Neutrophil (primary cell): ENCODE results near the gene CDRT4.

Source experiments
- H3K27ac ChIP-seq: fragments of 200-600 bp; sonication (generic); 2 replicates; pipeline ENCODE4 v1.5.1; 2016; ENCODE audit warnings: mild to moderate bottlenecking, moderate library complexity
- H3K27me3 ChIP-seq: fragments of 200-600 bp; sonication (generic); 2 replicates; pipeline ENCODE4 v1.6.0; 2016; ENCODE audit warnings: mild to moderate bottlenecking
- H3K36me3 ChIP-seq: fragments of 200-600 bp; sonication (generic); 2 replicates; pipeline ENCODE4 v1.5.1; 2017
- H3K4me1 ChIP-seq, 2 experiments: fragments of 200-600 bp in 1 of 2; sonication (generic) in 1 of 2; 1 replicate in 1 of 2; 2 replicates in 1 of 2; pipeline versions ENCODE4 v1.5.1 to v1.6.1; 2013 to 2016; ENCODE audit warnings: low read depth in 1 of 2, low read length in 1 of 2, mild to moderate bottlenecking in 1 of 2, moderate library complexity in 1 of 2; ENCODE audit not compliant: control insufficient read depth in 1 of 2, insufficient read depth in 1 of 2
- H3K4me3 ChIP-seq, 2 experiments: fragments of 200-600 bp in 1 of 2; sonication (generic) in 1 of 2; 1 replicate in 1 of 2; 2 replicates in 1 of 2; pipeline ENCODE4 v1.5.1; 2013 to 2016; ENCODE audit warnings: low read depth in 1 of 2, low read length in 1 of 2, mild to moderate bottlenecking in 1 of 2, moderate library complexity in 1 of 2
- H3K9me3 ChIP-seq: fragments of 200-600 bp; sonication (generic); 2 replicates; pipeline ENCODE4 v1.5.1; 2016
- CTCF ChIP-seq: fragments of 200-600 bp; sonication (generic); IDR thresholded peaks from 2 replicates; pipeline ENCODE4 v1.5.1; 2016; ENCODE audit warnings: antibody characterized with exemption

The CDRT4 gene

GRCh38 chr17:15493693-15494035, 26.2 kb upstream of the CDRT4 start:
- Histone ChIP-seq H3K27me3 (no peaks in the 10 kb centered on the region), H3K27ac (no peak overlapping the region), H3K4me3 (no peak overlapping the region), H3K9me3 (no peaks in the 10 kb centered on the region), H3K4me1 (no peaks in the 10 kb centered on the region), H3K36me3 (no peaks in the 10 kb centered on the region)
- no peak for TF ChIP-seq CTCF

GRCh38 chr17:15492791-15493692, 25.6 kb upstream of the CDRT4 start:
- TF ChIP-seq CTCF, result no peak

DNA sequence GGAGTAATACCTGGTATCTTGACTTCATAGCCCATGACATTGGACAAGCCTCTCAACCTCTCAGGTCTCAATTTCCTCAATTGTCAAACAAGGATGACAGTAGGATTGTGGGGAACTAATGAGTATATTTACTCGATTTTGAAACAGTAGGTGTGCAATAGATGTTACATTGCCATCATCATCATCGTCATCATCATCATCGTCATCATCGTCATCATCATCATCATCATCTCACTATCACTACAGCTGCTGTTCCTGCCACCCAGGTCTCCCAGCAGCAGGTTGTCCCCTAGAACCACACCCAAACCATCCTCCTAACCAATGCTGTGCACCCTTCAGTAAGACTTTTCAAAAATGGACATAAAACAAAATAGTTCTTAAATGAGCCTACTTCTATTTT, 24.8 kb upstream of the CDRT4 start:
- Histone ChIP-seq H3K27me3 (no peaks in the 10 kb centered on the region), H3K36me3 (no peaks in the 10 kb centered on the region), H3K27ac (no peak overlapping the region), H3K4me1 (no peaks in the 10 kb centered on the region), H3K4me3 (no peak overlapping the region), H3K9me3 (no peaks in the 10 kb centered on the region)
- TF ChIP-seq CTCF, result no peak

More at GRCh38 chr17:15492791-15493692, 25.6 kb upstream of the CDRT4 start:
- no peaks in the 10 kb centered on the region for H3K27me3 ChIP-seq
- H3K4me1 ChIP-seq, result no peaks in the 10 kb centered on the region
- H3K4me3 ChIP-seq, result no peak overlapping the region
- no peak overlapping the region for H3K27ac ChIP-seq
- no peaks in the 10 kb centered on the region for H3K9me3 ChIP-seq
- H3K36me3 ChIP-seq, result no peaks in the 10 kb centered on the region

GRCh38 chr17:15490634-15491261, 23.3 kb upstream of the CDRT4 start:
- no peak for TF ChIP-seq CTCF
- Histone ChIP-seq H3K27ac (no peak overlapping the region), H3K9me3 (no peaks in the 10 kb centered on the region), H3K36me3 (no peaks in the 10 kb centered on the region), H3K4me1 (no peaks in the 10 kb centered on the region), H3K27me3 (no peaks in the 10 kb centered on the region), H3K4me3 (no peak overlapping the region)

DNA sequence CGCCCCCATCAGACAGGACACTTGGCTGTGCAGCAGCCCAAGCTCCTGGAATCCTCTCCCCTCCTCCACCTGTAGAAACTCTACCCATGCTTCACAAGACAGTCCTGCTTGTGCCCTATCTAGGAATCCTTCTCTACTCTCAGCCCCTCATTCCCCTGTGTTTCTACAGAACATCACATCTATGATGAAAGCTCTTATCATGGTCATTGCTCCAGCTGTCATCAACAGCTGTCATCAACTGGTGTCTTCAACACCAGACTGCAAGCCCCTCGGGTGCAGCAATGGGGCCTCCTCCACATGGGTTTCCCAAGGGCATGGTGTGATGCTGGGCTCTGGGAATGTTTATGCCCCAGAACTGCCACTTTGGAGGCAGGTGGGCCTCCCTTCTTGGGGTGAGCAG, 21.1 kb upstream of the CDRT4 start:
- TF ChIP-seq CTCF, result no peak
- no peak overlapping the region for H3K4me3 ChIP-seq
- no peaks in the 10 kb centered on the region for H3K9me3 ChIP-seq

More for the DNA sequence above, 21.1 kb upstream of the CDRT4 start:
- Histone ChIP-seq H3K27me3 (no peaks in the 10 kb centered on the region), H3K4me1 (no peaks in the 10 kb centered on the region), H3K36me3 (peaks cover 2% of the 10 kb centered on the region), H3K27ac (no peak overlapping the region)
